ENCODE measurements around the gene MED13L. TPM values are rescaled to one million over a fixed set of nuclear protein-coding genes. Genes with fewer than 3 reads are reported as not detected.

MED13L gene
- total RNA-seq, 1 experiment from 2014 or later = 20.1 TPM

GRCh38 chr12:116153113-116153512 lies 124.4 kb downstream of the MED13L start:
- in situ Hi-C loops (cut with HindIII; ENCODE audit: low pct_unique_long_range_greater_than_20kb, low sequenced_read_pairs) = no loop called here
- no peak for DNase-seq (ENCODE audit: low read depth)

GRCh38 chr12:116152268-116152667 lies 125.2 kb downstream of the MED13L start:
- DNase-seq (ENCODE audit: low read depth) = no peak
- in situ Hi-C loops (cut with HindIII; ENCODE audit: low pct_unique_long_range_greater_than_20kb, low sequenced_read_pairs) = no loop called here

- in situ Hi-C loops (cut with HindIII; ENCODE audit: low pct_unique_long_range_greater_than_20kb, low sequenced_read_pairs) = no loop called here
- DNase-seq (ENCODE audit: low read depth) = no peak
Observed at GRCh38 chr12:116150452-116150851, 127.0 kb downstream of the MED13L start.

GRCh38 chr12:116150001-116150400 lies 127.5 kb downstream of the MED13L start:
- in situ Hi-C loops (cut with HindIII; ENCODE audit: low pct_unique_long_range_greater_than_20kb, low sequenced_read_pairs) = no loop called here
- DNase-seq (ENCODE audit: low read depth) = no peak

- in situ Hi-C loops (cut with HindIII; ENCODE audit: low pct_unique_long_range_greater_than_20kb, low sequenced_read_pairs) = no loop called here
- no peak for DNase-seq (ENCODE audit: low read depth)
Observed at GRCh38 chr12:116148844-116149243, 128.6 kb downstream of the MED13L start.

GRCh38 chr12:116146386-116146785 lies 131.1 kb downstream of the MED13L start:
- no peak for DNase-seq (ENCODE audit: low read depth)
- in situ Hi-C loops (cut with HindIII; ENCODE audit: low pct_unique_long_range_greater_than_20kb, low sequenced_read_pairs) = no loop called here

- DNase-seq (ENCODE audit: low read depth) = no peak
- in situ Hi-C loops (cut with HindIII; ENCODE audit: low pct_unique_long_range_greater_than_20kb, low sequenced_read_pairs) = no loop called here
Observed at GRCh38 chr12:116145451-116145850, 132.0 kb downstream of the MED13L start.

- in situ Hi-C loops (cut with HindIII; ENCODE audit: low pct_unique_long_range_greater_than_20kb, low sequenced_read_pairs) = no loop called here
- DNase-seq (ENCODE audit: low read depth) = no peak
Observed at GRCh38 chr12:116144384-116144783, 133.1 kb downstream of the MED13L start.

- no peak for DNase-seq (ENCODE audit: low read depth)
- in situ Hi-C loops (cut with HindIII; ENCODE audit: low pct_unique_long_range_greater_than_20kb, low sequenced_read_pairs) = no loop called here
Observed at GRCh38 chr12:116143909-116144308, 133.6 kb downstream of the MED13L start.

GRCh38 chr12:116142936-116143898 lies 134.3 kb downstream of the MED13L start:
- in situ Hi-C loops (cut with HindIII; ENCODE audit: low pct_unique_long_range_greater_than_20kb, low sequenced_read_pairs) = no loop called here

GRCh38 chr12:116141833-116142162 lies 135.7 kb downstream of the MED13L start:
- no peak for DNase-seq (ENCODE audit: low read depth)
- in situ Hi-C loops (cut with HindIII; ENCODE audit: low pct_unique_long_range_greater_than_20kb, low sequenced_read_pairs) = no loop called here

More at GRCh38 chr12:116142936-116143898, 134.3 kb downstream of the MED13L start:
- peak; percentile 38 for DNase-seq (ENCODE audit: low read depth)

GRCh38 chr12:116141110-116141832 lies 136.2 kb downstream of the MED13L start:
- no peak for DNase-seq (ENCODE audit: low read depth)
- in situ Hi-C loops (cut with HindIII; ENCODE audit: low pct_unique_long_range_greater_than_20kb, low sequenced_read_pairs) = no loop called here

- no peak for DNase-seq (ENCODE audit: low read depth)
- in situ Hi-C loops (cut with HindIII; ENCODE audit: low pct_unique_long_range_greater_than_20kb, low sequenced_read_pairs) = no loop called here
Observed at GRCh38 chr12:116140529-116140928, 137.0 kb downstream of the MED13L start.

- in situ Hi-C loops (cut with HindIII; ENCODE audit: low pct_unique_long_range_greater_than_20kb, low sequenced_read_pairs) = no loop called here
Observed at GRCh38 chr12:116138781-116139180, 138.7 kb downstream of the MED13L start.

GRCh38 chr12:116138364-116138763 lies 139.1 kb downstream of the MED13L start:
- DNase-seq (ENCODE audit: low read depth) = no peak
- in situ Hi-C loops (cut with HindIII; ENCODE audit: low pct_unique_long_range_greater_than_20kb, low sequenced_read_pairs) = no loop called here

More at GRCh38 chr12:116138781-116139180, 138.7 kb downstream of the MED13L start:
- no peak for DNase-seq (ENCODE audit: low read depth)

- no peak for DNase-seq (ENCODE audit: low read depth)
- in situ Hi-C loops (cut with HindIII; ENCODE audit: low pct_unique_long_range_greater_than_20kb, low sequenced_read_pairs) = no loop called here
Observed at GRCh38 chr12:116137318-116137717, 140.2 kb downstream of the MED13L start.

GRCh38 chr12:116136340-116136739 lies 141.2 kb downstream of the MED13L start:
- in situ Hi-C loops (cut with HindIII; ENCODE audit: low pct_unique_long_range_greater_than_20kb, low sequenced_read_pairs) = no loop called here
- DNase-seq (ENCODE audit: low read depth) = no peak

- in situ Hi-C loops (cut with HindIII; ENCODE audit: low pct_unique_long_range_greater_than_20kb, low sequenced_read_pairs) = no loop called here
- DNase-seq (ENCODE audit: low read depth) = peak; percentile 45
Observed at GRCh38 chr12:116135209-116135930, 142.1 kb downstream of the MED13L start.
